MM.1S (cell line): ENCODE data around the gene CD81.

Source experiments
- DNase-seq: peaks from one replicate; pipeline ENCODE4 v3.0.0-alpha.2; 2015
- H2AFZ ChIP-seq: fragments of 300-600 bp; sonication (generic); 2 replicates; pipeline ENCODE4 v1.6.0; 2016; ENCODE audit warnings: antibody characterized with exemption, low read length
- H3F3A ChIP-seq: fragments of 300-600 bp; sonication (generic); 2 replicates; pipeline ENCODE4 v1.6.1; 2016; ENCODE audit warnings: mild to moderate bottlenecking, antibody characterized with exemption, low read length, moderate library complexity, mixed read lengths; ENCODE audit not compliant: insufficient read depth
- H3K27ac ChIP-seq: fragments of 300-600 bp; sonication (generic); 2 replicates; pipeline ENCODE4 v1.5.1; 2016; ENCODE audit warnings: mild to moderate bottlenecking, low read length
- H3K27me3 ChIP-seq: fragments of 300-600 bp; sonication (generic); replicated peaks from 2 replicates; pipeline ENCODE4 v1.6.0; 2016; ENCODE audit warnings: low read length; ENCODE audit not compliant: insufficient read depth
- H3K36me3 ChIP-seq: fragments of 300-600 bp; sonication (generic); replicated peaks from 2 replicates; pipeline ENCODE4 v1.6.1; 2016; ENCODE audit warnings: mild to moderate bottlenecking, low read length, mixed read lengths; ENCODE audit not compliant: insufficient read depth
- H3K4me1 ChIP-seq: fragments of 300-600 bp; sonication (generic); 2 replicates; pipeline ENCODE4 v1.6.1; 2016; ENCODE audit warnings: low read length, mixed read lengths
- H3K4me2 ChIP-seq: fragments of 300-600 bp; sonication (generic); 2 replicates; pipeline ENCODE4 v1.6.0; 2016; ENCODE audit warnings: low read depth, low read length
- H3K4me3 ChIP-seq: fragments of 300-600 bp; sonication (generic); 2 replicates; pipeline ENCODE4 v1.5.1; 2016; ENCODE audit warnings: low read length, mixed read lengths
- H3K79me2 ChIP-seq: fragments of 300-600 bp; sonication (generic); 2 replicates; pipeline ENCODE4 v1.6.1; 2016; ENCODE audit warnings: mixed run types, low read length, mixed read lengths
- H3K9ac ChIP-seq: fragments of 300-600 bp; sonication (generic); 2 replicates; pipeline ENCODE4 v1.6.1; 2016; ENCODE audit warnings: low read length, mixed read lengths
- H3K9me2 ChIP-seq: fragments of 300-600 bp; sonication (generic); replicated peaks from 2 replicates; pipeline ENCODE4 v1.6.1; 2016; ENCODE audit warnings: mild to moderate bottlenecking, low read length, mixed read lengths; ENCODE audit not compliant: insufficient read depth
- H3K9me3 ChIP-seq: fragments of 300-600 bp; sonication (generic); replicated peaks from 2 replicates; pipeline ENCODE4 v1.6.1; 2016; ENCODE audit warnings: mild to moderate bottlenecking, low read length, mixed read lengths; ENCODE audit not compliant: insufficient read depth
- H4K20me1 ChIP-seq: fragments of 300-600 bp; sonication (generic); 2 replicates; pipeline ENCODE4 v1.6.1; 2016; ENCODE audit warnings: mild to moderate bottlenecking, low read length, moderate library complexity, mixed read lengths; ENCODE audit not compliant: insufficient read depth
- CTCF ChIP-seq: fragments of 300-600 bp; sonication (generic); IDR thresholded peaks from 2 replicates; pipeline ENCODE4 v1.5.1; 2016; ENCODE audit warnings: antibody characterized with exemption, low read length, mixed read lengths
- EZH2 ChIP-seq: fragments of 300-600 bp; sonication (generic); optimal IDR thresholded peaks from 2 replicates; pipeline ENCODE3; 2017; ENCODE audit warnings: low read depth, mild to moderate bottlenecking, antibody characterized with exemption, low read length, mixed read lengths
- EZH2phosphoT487 ChIP-seq: fragments of 300-600 bp; sonication (generic); IDR thresholded peaks from 2 replicates; pipeline ENCODE4 v1.6.1; 2018; ENCODE audit warnings: antibody characterized with exemption, low read length

Gene CD81

GRCh38 chr11:2433106-2433925, 56.2 kb downstream of the CD81 start:
- no peak overlapping the region for H3K9ac ChIP-seq
- H3K27me3 ChIP-seq: no peaks in the 10 kb centered on the region
- DNase-seq: no peak
- H3K36me3 ChIP-seq: no peaks in the 10 kb centered on the region
- H3K27ac ChIP-seq: no peak overlapping the region
- no peaks in the 10 kb centered on the region for H3F3A ChIP-seq
- no peaks in the 10 kb centered on the region for H3K9me3 ChIP-seq
- H4K20me1 ChIP-seq: no peaks in the 10 kb centered on the region
- no peaks in the 10 kb centered on the region for H3K79me2 ChIP-seq
- H3K4me1 ChIP-seq: no peaks in the 10 kb centered on the region
- H3K4me3 ChIP-seq: no peak overlapping the region
- no peaks in the 10 kb centered on the region for H3K9me2 ChIP-seq
- TF ChIP-seq EZH2phosphoT487 (no peak), CTCF (no peak), EZH2 (no peak)
- no peak overlapping the region for H3K4me2 ChIP-seq
- no peak overlapping the region for H2AFZ ChIP-seq

GRCh38 chr11:2434008-2434407, 56.9 kb downstream of the CD81 start:
- no peak overlapping the region for H3K9ac ChIP-seq
- no peak for TF ChIP-seq EZH2phosphoT487
- no peak for TF ChIP-seq CTCF
- TF ChIP-seq EZH2: no peak
- H3K9me3 ChIP-seq: no peaks in the 10 kb centered on the region
- DNase-seq: no peak
- no peaks in the 10 kb centered on the region for H3K9me2 ChIP-seq
- no peak overlapping the region for H3K4me3 ChIP-seq
- H2AFZ ChIP-seq: no peak overlapping the region
- H3F3A ChIP-seq: no peaks in the 10 kb centered on the region
- no peaks in the 10 kb centered on the region for H3K27me3 ChIP-seq
- H3K27ac ChIP-seq: no peak overlapping the region
- no peak overlapping the region for H3K4me2 ChIP-seq
- no peaks in the 10 kb centered on the region for H3K4me1 ChIP-seq
- H3K79me2 ChIP-seq: no peaks in the 10 kb centered on the region
- H4K20me1 ChIP-seq: no peaks in the 10 kb centered on the region
- no peaks in the 10 kb centered on the region for H3K36me3 ChIP-seq

- no peak for DNase-seq
- TF ChIP-seq EZH2 (no peak), CTCF (no peak), EZH2phosphoT487 (no peak)
- H3K4me1 ChIP-seq: no peaks in the 10 kb centered on the region
These were observed 57.6 kb downstream of the CD81 start for GRCh38 chr11:2434506-2435255.

More at GRCh38 chr11:2434506-2435255, 57.6 kb downstream of the CD81 start:
- Histone ChIP-seq H3K9ac (no peak overlapping the region), H3K79me2 (no peaks in the 10 kb centered on the region), H3F3A (no peaks in the 10 kb centered on the region), H4K20me1 (no peaks in the 10 kb centered on the region), H3K27ac (no peak overlapping the region), H3K4me2 (no peak overlapping the region), H3K36me3 (no peaks in the 10 kb centered on the region), H2AFZ (no peak overlapping the region), H3K4me3 (no peak overlapping the region), H3K9me2 (no peaks in the 10 kb centered on the region), H3K9me3 (no peaks in the 10 kb centered on the region), H3K27me3 (no peaks in the 10 kb centered on the region)
